ENCODE measurements around the gene PIGA.

DNA sequence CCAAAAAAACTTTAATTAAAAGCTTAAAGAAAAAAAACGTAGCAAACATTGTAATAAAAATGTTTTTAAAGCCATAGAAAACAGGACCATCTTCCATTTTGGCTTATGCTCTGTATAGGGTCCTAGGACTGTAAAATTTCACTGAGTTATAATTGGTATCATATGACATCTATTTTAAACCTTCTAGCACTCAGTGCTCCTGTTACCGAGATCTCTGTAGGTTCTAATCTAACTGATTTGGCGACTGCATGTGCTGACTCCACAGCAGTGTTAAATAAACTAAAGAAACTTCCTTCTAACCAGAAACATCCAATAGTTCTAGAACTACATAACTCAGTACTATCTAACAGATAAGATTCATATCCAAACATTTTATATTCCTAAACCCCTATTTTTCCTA, 19.8 kb downstream of the PIGA start, which contains the start of gene ASB11:
- TF ChIP-seq, protein P1, sequence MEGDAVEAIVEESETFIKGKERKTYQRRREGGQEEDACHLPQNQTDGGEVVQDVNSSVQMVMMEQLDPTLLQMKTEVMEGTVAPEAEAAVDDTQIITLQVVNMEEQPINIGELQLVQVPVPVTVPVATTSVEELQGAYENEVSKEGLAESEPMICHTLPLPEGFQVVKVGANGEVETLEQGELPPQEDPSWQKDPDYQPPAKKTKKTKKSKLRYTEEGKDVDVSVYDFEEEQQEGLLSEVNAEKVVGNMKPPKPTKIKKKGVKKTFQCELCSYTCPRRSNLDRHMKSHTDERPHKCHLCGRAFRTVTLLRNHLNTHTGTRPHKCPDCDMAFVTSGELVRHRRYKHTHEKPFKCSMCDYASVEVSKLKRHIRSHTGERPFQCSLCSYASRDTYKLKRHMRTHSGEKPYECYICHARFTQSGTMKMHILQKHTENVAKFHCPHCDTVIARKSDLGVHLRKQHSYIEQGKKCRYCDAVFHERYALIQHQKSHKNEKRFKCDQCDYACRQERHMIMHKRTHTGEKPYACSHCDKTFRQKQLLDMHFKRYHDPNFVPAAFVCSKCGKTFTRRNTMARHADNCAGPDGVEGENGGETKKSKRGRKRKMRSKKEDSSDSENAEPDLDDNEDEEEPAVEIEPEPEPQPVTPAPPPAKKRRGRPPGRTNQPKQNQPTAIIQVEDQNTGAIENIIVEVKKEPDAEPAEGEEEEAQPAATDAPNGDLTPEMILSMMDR (IDR thresholded peaks at IDR 0.05): no peak
- TF ChIP-seq ZFX (IDR thresholded peaks at IDR 0.05; ENCODE audit: borderline replicate concordance): no peak

Measured in 22Rv1 (cell line).